ENCODE data around the gene TLNRD1. TPM values are rescaled to one million over a fixed set of nuclear protein-coding genes. Genes with fewer than 3 reads are reported as not detected.

TLNRD1 gene
- total RNA-seq, 5 donors from 2014 or later (not counting 1 experiment from before 2014, with no cell fraction given), result 10.9 to 36.2 (median 29.8) TPM

GRCh38 chr15:80997692-80998091 lies 3.0 kb upstream of the TLNRD1 start:
- Histone ChIP-seq H3K4me1 (ENCODE audit: control insufficient read depth in 1 of 2, extremely low read depth in 1 of 2, insufficient read depth in 2 of 2, low read length in 2 of 2) (peaks cover 11 to 25% of the 10 kb centered on the region in 2 experiments), H3K27me3 (replicated peaks in 1 of 2; ENCODE audit: control insufficient read depth in 2 of 2, extremely low read depth in 1 of 2, insufficient read depth in 2 of 2, low read length in 1 of 2) (no peaks in the 10 kb centered on the region), H3K27ac (ENCODE audit: low read length) (no peak overlapping the region), H3K36me3 (ENCODE audit: control insufficient read depth in 2 of 2, extremely low read depth in 1 of 2, insufficient read depth in 1 of 2, low read length in 1 of 2) (no peaks in the 10 kb centered on the region), H3K4me3 (ENCODE audit: control insufficient read depth in 1 of 2, extremely low read depth in 1 of 2, low read length in 1 of 2) (no peak overlapping the region), H3K9me3 (no peaks in the 10 kb centered on the region)
- peak overlapping the region; percentile 37 to 41 for H3K27ac Mint-ChIP-seq
- ATAC-seq (replicated peaks in 1 of 4) (no peak), DNase-seq (no peak)
- peaks cover 0 to 2% (median 0%) of the 10 kb centered on the region in 3 donors for H3K9me3 Mint-ChIP-seq
- no CpG with 5 or more reads among the region's 1 CpG for WGBS (ENCODE audit: insufficient coverage)
- ChIA-PET POLR2A (interaction anchor here in 1 of 2 donors (0.5 to 0.6 kb wide), 2 partner anchors 10 kb away, joined by 3 read pairs; no protein-coding TSS in a partner anchor), CTCF (no interaction called here)
- no peaks in the 10 kb centered on the region for H3K27me3 Mint-ChIP-seq
- H3K4me1 Mint-ChIP-seq, result peaks cover 20 to 30% (median 27%) of the 10 kb centered on the region in 3 donors
- no peaks in the 10 kb centered on the region for H3K36me3 Mint-ChIP-seq
- no peak overlapping the region for H3K4me3 Mint-ChIP-seq

- POLR2A ChIA-PET, result interaction anchor here in 1 of 2 donors (0.5 kb wide), 1 partner anchor 10 kb away, joined by 3 read pairs; no protein-coding TSS in a partner anchor
- DNase-seq (peak in 4 of 35 experiments; percentile 19 to 44 (median 26)), ATAC-seq (replicated peaks in 1 of 4) (no peak)
- H3K36me3 ChIP-seq (ENCODE audit: control insufficient read depth in 2 of 2, extremely low read depth in 1 of 2, insufficient read depth in 1 of 2, low read length in 1 of 2), result no peaks in the 10 kb centered on the region
- no CpG with 5 or more reads among the region's 1 CpG for WGBS (ENCODE audit: insufficient coverage)
- H3K9me3 ChIP-seq, result no peaks in the 10 kb centered on the region
- H3K36me3 Mint-ChIP-seq, result peaks cover under 1% of the 10 kb centered on the region
- CTCF ChIA-PET, result no interaction called here
- no peaks in the 10 kb centered on the region for H3K27me3 Mint-ChIP-seq
- H3K27ac Mint-ChIP-seq, result peak overlapping the region; percentile 74 to 83
- peaks cover 0 to 2% (median 0%) of the 10 kb centered on the region in 3 donors for H3K9me3 Mint-ChIP-seq
- H3K4me1 ChIP-seq (ENCODE audit: control insufficient read depth in 1 of 2, extremely low read depth in 1 of 2, insufficient read depth in 2 of 2, low read length in 2 of 2), result peaks cover 11 to 31% of the 10 kb centered on the region in 2 experiments
- no peak overlapping the region for H3K4me3 ChIP-seq (ENCODE audit: control insufficient read depth in 1 of 2, extremely low read depth in 1 of 2, low read length in 1 of 2)
- peak overlapping the region in 1 of 3 donors; percentile 6 for H3K4me3 Mint-ChIP-seq
- peak overlapping the region; percentile 58 for H3K27ac ChIP-seq (ENCODE audit: low read length)
- H3K27me3 ChIP-seq (replicated peaks in 1 of 2; ENCODE audit: control insufficient read depth in 2 of 2, extremely low read depth in 1 of 2, insufficient read depth in 2 of 2, low read length in 1 of 2), result no peaks in the 10 kb centered on the region
- H3K4me1 Mint-ChIP-seq, result peaks cover 23 to 31% (median 30%) of the 10 kb centered on the region in 3 donors
Observed at GRCh38 chr15:80998251-80998650, 2.5 kb upstream of the TLNRD1 start.

GRCh38 chr15:80999623-81000036 lies 1.1 kb upstream of the TLNRD1 start:
- Mint-ChIP-seq H3K4me1 (peaks cover 37 to 45% (median 44%) of the 10 kb centered on the region in 3 donors), H3K36me3 (peaks cover 14% of the 10 kb centered on the region), H3K9me3 (peaks cover 0 to 2% (median 0%) of the 10 kb centered on the region in 3 donors), H3K4me3 (peak overlapping the region; percentile 93 to 96 (median 94)), H3K27me3 (no peaks in the 10 kb centered on the region), H3K27ac (peak overlapping the region; percentile 96 to 99)
- Histone ChIP-seq H3K4me3 (ENCODE audit: control insufficient read depth in 1 of 2, extremely low read depth in 1 of 2, low read length in 1 of 2) (peak overlapping the region; percentile 65 to 95), H3K9me3 (no peaks in the 10 kb centered on the region), H3K4me1 (ENCODE audit: control insufficient read depth in 1 of 2, extremely low read depth in 1 of 2, insufficient read depth in 2 of 2, low read length in 2 of 2) (peaks cover 21 to 34% of the 10 kb centered on the region in 2 experiments), H3K27me3 (replicated peaks in 1 of 2; ENCODE audit: control insufficient read depth in 2 of 2, extremely low read depth in 1 of 2, insufficient read depth in 2 of 2, low read length in 1 of 2) (no peaks in the 10 kb centered on the region), H3K27ac (ENCODE audit: low read length) (peak overlapping the region; percentile 96), H3K36me3 (ENCODE audit: control insufficient read depth in 2 of 2, extremely low read depth in 1 of 2, insufficient read depth in 1 of 2, low read length in 1 of 2) (peaks cover 0 to 5% of the 10 kb centered on the region in 2 donors)
- 0% methylated on average over 4 of the region's 13 CpGs for WGBS (ENCODE audit: insufficient coverage)
- ChIA-PET POLR2A (interaction anchor here in 1 of 2 donors (1.1 kb wide), 1 partner anchor 9 kb away, joined by 5 read pairs; no protein-coding TSS in a partner anchor), CTCF (interaction anchor here in 1 of 2 donors (0.9 kb wide), 1 partner anchor 266 kb away, joined by 3 read pairs; no protein-coding TSS in a partner anchor)
- peak in 31 of 35 experiments; percentile 11 to 76 (median 25) for DNase-seq
- ATAC-seq (replicated peaks in 1 of 4), result peak in 3 of 4 experiments; percentile 18 to 28 (median 22)

- Histone ChIP-seq H3K4me3 (ENCODE audit: control insufficient read depth in 1 of 2, extremely low read depth in 1 of 2, low read length in 1 of 2) (peak overlapping the region; percentile 65 to 95), H3K9me3 (no peaks in the 10 kb centered on the region), H3K4me1 (ENCODE audit: control insufficient read depth in 1 of 2, extremely low read depth in 1 of 2, insufficient read depth in 2 of 2, low read length in 2 of 2) (peaks cover 24 to 34% of the 10 kb centered on the region in 2 experiments), H3K27ac (ENCODE audit: low read length) (peak overlapping the region; percentile 96), H3K36me3 (ENCODE audit: control insufficient read depth in 2 of 2, extremely low read depth in 1 of 2, insufficient read depth in 1 of 2, low read length in 1 of 2) (peaks cover 0 to 5% of the 10 kb centered on the region in 2 donors), H3K27me3 (replicated peaks in 1 of 2; ENCODE audit: control insufficient read depth in 2 of 2, extremely low read depth in 1 of 2, insufficient read depth in 2 of 2, low read length in 1 of 2) (no peaks in the 10 kb centered on the region)
- no peak for ATAC-seq (replicated peaks in 1 of 4)
- peak overlapping the region; percentile 96 to 99 for H3K27ac Mint-ChIP-seq
- peak in 3 of 35 experiments; percentile 13 to 45 (median 33) for DNase-seq
- CTCF ChIA-PET, result interaction anchor here in 1 of 2 donors (0.6 to 0.8 kb wide), 2 partner anchors 266 to 1688 kb away, joined by 3 to 5 read pairs; no protein-coding TSS in a partner anchor
- H3K27me3 Mint-ChIP-seq, result no peaks in the 10 kb centered on the region
- peaks cover 42 to 50% (median 49%) of the 10 kb centered on the region in 3 donors for H3K4me1 Mint-ChIP-seq
- peaks cover 16% of the 10 kb centered on the region for H3K36me3 Mint-ChIP-seq
- POLR2A ChIA-PET, result interaction anchor here (0.6 to 1.1 kb wide), 5 partner anchors 10 to 1540 kb away, joined by 3 to 5 read pairs (median 3); partner anchors contain the start of gene RPS17 (in 1 of the 2)
- peak overlapping the region; percentile 93 to 96 (median 94) for H3K4me3 Mint-ChIP-seq
- peaks cover 0 to 2% (median 0%) of the 10 kb centered on the region in 3 donors for H3K9me3 Mint-ChIP-seq
- WGBS (ENCODE audit: insufficient coverage), result under 1% methylated on average over 17 of the region's 21 CpGs
Observed at GRCh38 chr15:81000144-81000623, 539 bp upstream of the TLNRD1 start.

- WGBS (ENCODE audit: insufficient coverage), result under 1% methylated on average over 100 of the region's 110 CpGs
- Histone ChIP-seq H3K4me3 (ENCODE audit: control insufficient read depth in 1 of 2, extremely low read depth in 1 of 2, low read length in 1 of 2) (peak overlapping the region; percentile 65 to 95), H3K9me3 (no peaks in the 10 kb centered on the region), H3K27me3 (replicated peaks in 1 of 2; ENCODE audit: control insufficient read depth in 2 of 2, extremely low read depth in 1 of 2, insufficient read depth in 2 of 2, low read length in 1 of 2) (no peaks in the 10 kb centered on the region), H3K36me3 (ENCODE audit: control insufficient read depth in 2 of 2, extremely low read depth in 1 of 2, insufficient read depth in 1 of 2, low read length in 1 of 2) (peaks cover 0 to 8% of the 10 kb centered on the region in 2 donors), H3K4me1 (ENCODE audit: control insufficient read depth in 1 of 2, extremely low read depth in 1 of 2, insufficient read depth in 2 of 2, low read length in 2 of 2) (peaks cover 26 to 34% of the 10 kb centered on the region in 2 experiments), H3K27ac (ENCODE audit: low read length) (peak overlapping the region; percentile 96)
- POLR2A ChIA-PET, result interaction anchor here (0.6 to 1.1 kb wide), 3 partner anchors 11 to 27 kb away, joined by 3 to 4 read pairs (median 4); no protein-coding TSS in a partner anchor
- ATAC-seq (replicated peaks in 1 of 4) (peak; percentile 36 to 42 (median 40)), DNase-seq (peak in 34 of 35 experiments; percentile 11 to 72 (median 29))
- Mint-ChIP-seq H3K27ac (peak overlapping the region; percentile 52 to 67), H3K4me3 (peak overlapping the region; percentile 93 to 96 (median 94)), H3K4me1 (peaks cover 49 to 54% (median 53%) of the 10 kb centered on the region in 3 donors), H3K9me3 (peaks cover 0 to 2% (median 0%) of the 10 kb centered on the region in 3 donors), H3K36me3 (peaks cover 16% of the 10 kb centered on the region), H3K27me3 (no peaks in the 10 kb centered on the region)
- CTCF ChIA-PET, result interaction anchor here in 1 of 2 donors (0.8 kb wide), 1 partner anchor 10 kb away, joined by 3 read pairs; no protein-coding TSS in a partner anchor
Observed at GRCh38 chr15:81001152-81002008, 657 bp downstream of the TLNRD1 start.

Data from T-cell (primary cell).